ENCODE results near the gene PDZD2.
"Not testable (repeated sequence)": the region's sequence is repeated elsewhere in the genome, so short reads cannot be mapped to it uniquely, and the experiment has no call there.

The PDZD2 gene

GRCh38 chr5:31638748-31639418, at the start of gene PDZD2:
Gene PDZD2 (plus strand): TSS chr5:31639131.
- peak; percentile 27 for DNase-seq (ENCODE audit: low read depth)

- no peak for DNase-seq (ENCODE audit: low read depth)
Measured at GRCh38 chr5:31593665-31594064, 45.3 kb upstream of the PDZD2 start.

- no peak for DNase-seq (ENCODE audit: low read depth)
Measured at GRCh38 chr5:31596354-31596753, 42.6 kb upstream of the PDZD2 start.

GRCh38 chr5:31598640-31599611, 40.0 kb upstream of the PDZD2 start:
- DNase-seq (ENCODE audit: low read depth): no peak

GRCh38 chr5:31602305-31602704, 36.6 kb upstream of the PDZD2 start:
- DNase-seq (ENCODE audit: low read depth): not testable (repeated sequence)

GRCh38 chr5:31604240-31604639, 34.7 kb upstream of the PDZD2 start:
- DNase-seq (ENCODE audit: low read depth): no peak

- DNase-seq (ENCODE audit: low read depth): no peak
Measured at GRCh38 chr5:31604644-31605043, 34.3 kb upstream of the PDZD2 start.

- no peak for DNase-seq (ENCODE audit: low read depth)
Measured at GRCh38 chr5:31605920-31606319, 33.0 kb upstream of the PDZD2 start.

GRCh38 chr5:31607546-31607945, 31.4 kb upstream of the PDZD2 start:
- no peak for DNase-seq (ENCODE audit: low read depth)

GRCh38 chr5:31611002-31611401, 27.9 kb upstream of the PDZD2 start:
- no peak for DNase-seq (ENCODE audit: low read depth)

- no peak for DNase-seq (ENCODE audit: low read depth)
Measured at GRCh38 chr5:31613651-31614050, 25.3 kb upstream of the PDZD2 start.

- peak; percentile 4 for DNase-seq (ENCODE audit: low read depth)
Measured at GRCh38 chr5:31614151-31615020, 24.5 kb upstream of the PDZD2 start.

GRCh38 chr5:31617867-31618266, 21.1 kb upstream of the PDZD2 start:
- DNase-seq (ENCODE audit: low read depth): no peak

GRCh38 chr5:31620026-31620425, 18.9 kb upstream of the PDZD2 start:
- DNase-seq (ENCODE audit: low read depth): no peak

- no peak for DNase-seq (ENCODE audit: low read depth)
Measured at GRCh38 chr5:31623249-31623648, 15.7 kb upstream of the PDZD2 start.

GRCh38 chr5:31625394-31625793, 13.5 kb upstream of the PDZD2 start:
- no peak for DNase-seq (ENCODE audit: low read depth)

- no peak for DNase-seq (ENCODE audit: low read depth)
Measured at GRCh38 chr5:31626156-31626555, 12.8 kb upstream of the PDZD2 start.

- DNase-seq (ENCODE audit: low read depth): no peak
Measured at GRCh38 chr5:31626604-31627234, 12.2 kb upstream of the PDZD2 start.

- DNase-seq (ENCODE audit: low read depth): no peak
Measured at GRCh38 chr5:31630931-31631330, 8.0 kb upstream of the PDZD2 start.

- DNase-seq (ENCODE audit: low read depth): no peak
Measured at GRCh38 chr5:31632460-31632859, 6.5 kb upstream of the PDZD2 start.

GRCh38 chr5:31635446-31635845, 3.5 kb upstream of the PDZD2 start:
- DNase-seq (ENCODE audit: low read depth): no peak

GRCh38 chr5:31637851-31638250, 1.1 kb upstream of the PDZD2 start:
- DNase-seq (ENCODE audit: low read depth): no peak
